NOMO-1 (cell line): Measurements from ENCODE around the gene CD58.
A peak's percentile ranks its signal among the peaks of the same experiment; 100 is the strongest.

ENCODE experiments used
- DNase-seq, 2 experiments: peaks; one replicate each; lab custom pipeline; 2025; ENCODE audit not compliant: unreplicated experiment in 2 of 2; lab: John Stamatoyannopoulos, UW

Gene CD58

GRCh38 chr1:116514708-116515525, 55.9 kb downstream of the CD58 start:
- peak; percentile 93 to 99 for DNase-seq

- no peak for DNase-seq
Measured at GRCh38 chr1:116513956-116514355, 56.9 kb downstream of the CD58 start.

- DNase-seq = no peak
Measured at GRCh38 chr1:116511459-116512019, 59.3 kb downstream of the CD58 start.

- peak in 1 of 2 experiments; percentile 14 for DNase-seq
Measured at GRCh38 chr1:116510361-116510760, 60.5 kb downstream of the CD58 start.

GRCh38 chr1:116508984-116509980, 61.5 kb downstream of the CD58 start:
- peak; percentile 77 to 93 for DNase-seq

GRCh38 chr1:116508085-116508983, 62.5 kb downstream of the CD58 start:
- DNase-seq = no peak

- DNase-seq = no peak
Measured at GRCh38 chr1:116507631-116508030, 63.2 kb downstream of the CD58 start.

GRCh38 chr1:116506132-116507004, 64.5 kb downstream of the CD58 start:
- no peak for DNase-seq

- DNase-seq = peak; percentile 91 to 93
Measured at GRCh38 chr1:116504308-116505156, 66.3 kb downstream of the CD58 start.

GRCh38 chr1:116503546-116504307, 67.1 kb downstream of the CD58 start:
- peak; percentile 20 to 53 for DNase-seq

GRCh38 chr1:116502671-116503314, 68.0 kb downstream of the CD58 start:
- DNase-seq = no peak

GRCh38 chr1:116501870-116502244, 69.0 kb downstream of the CD58 start:
- no peak for DNase-seq

- no peak for DNase-seq
Measured at GRCh38 chr1:116501125-116501869, 69.5 kb downstream of the CD58 start.

- peak; percentile 23 to 63 for DNase-seq
Measured at GRCh38 chr1:116498789-116499628, 71.8 kb downstream of the CD58 start.

GRCh38 chr1:116497656-116498055, 73.2 kb downstream of the CD58 start:
- no peak for DNase-seq

- no peak for DNase-seq
Measured at GRCh38 chr1:116496898-116497297, 73.9 kb downstream of the CD58 start.
